ENCODE measurements around the gene ATP11C. TPM values are rescaled to one million over a fixed set of nuclear protein-coding genes. Genes with fewer than 3 reads are reported as not detected.
A peak's percentile ranks its signal among the peaks of the same experiment; 100 is the strongest.

ATP11C gene
- total RNA-seq, 1 donor from 2014 or later, result 48.5 TPM

DNA sequence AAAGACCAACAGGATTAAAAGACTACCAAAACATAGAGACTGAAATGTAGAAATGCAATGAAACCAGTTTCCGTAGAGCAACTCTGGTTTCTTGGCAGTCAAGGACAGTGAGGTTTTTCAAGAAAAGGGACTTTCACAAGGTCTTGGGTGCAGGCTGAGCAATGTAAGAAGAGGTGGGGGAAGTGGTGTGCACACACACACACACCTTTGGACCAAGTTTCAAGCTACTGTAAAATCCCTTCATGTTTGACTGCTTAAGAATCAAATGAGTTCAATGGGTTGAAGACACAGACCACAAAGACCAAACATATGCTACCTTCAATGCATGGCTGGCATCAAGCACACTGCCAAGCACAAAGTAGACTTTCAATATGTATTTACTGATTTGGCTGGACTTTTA is 207.1 kb downstream of the ATP11C start:
- TF ChIP-seq, protein P1, sequence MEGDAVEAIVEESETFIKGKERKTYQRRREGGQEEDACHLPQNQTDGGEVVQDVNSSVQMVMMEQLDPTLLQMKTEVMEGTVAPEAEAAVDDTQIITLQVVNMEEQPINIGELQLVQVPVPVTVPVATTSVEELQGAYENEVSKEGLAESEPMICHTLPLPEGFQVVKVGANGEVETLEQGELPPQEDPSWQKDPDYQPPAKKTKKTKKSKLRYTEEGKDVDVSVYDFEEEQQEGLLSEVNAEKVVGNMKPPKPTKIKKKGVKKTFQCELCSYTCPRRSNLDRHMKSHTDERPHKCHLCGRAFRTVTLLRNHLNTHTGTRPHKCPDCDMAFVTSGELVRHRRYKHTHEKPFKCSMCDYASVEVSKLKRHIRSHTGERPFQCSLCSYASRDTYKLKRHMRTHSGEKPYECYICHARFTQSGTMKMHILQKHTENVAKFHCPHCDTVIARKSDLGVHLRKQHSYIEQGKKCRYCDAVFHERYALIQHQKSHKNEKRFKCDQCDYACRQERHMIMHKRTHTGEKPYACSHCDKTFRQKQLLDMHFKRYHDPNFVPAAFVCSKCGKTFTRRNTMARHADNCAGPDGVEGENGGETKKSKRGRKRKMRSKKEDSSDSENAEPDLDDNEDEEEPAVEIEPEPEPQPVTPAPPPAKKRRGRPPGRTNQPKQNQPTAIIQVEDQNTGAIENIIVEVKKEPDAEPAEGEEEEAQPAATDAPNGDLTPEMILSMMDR (IDR thresholded peaks at IDR 0.05; ENCODE audit: unreplicated experiment), result no peak
- peaks cover 3% of the 10 kb centered on the region for H3K4me1 Mint-ChIP-seq (ENCODE audit: unreplicated experiment)
- H3K36me3 Mint-ChIP-seq (ENCODE audit: low read depth, unreplicated experiment), result no peaks in the 10 kb centered on the region
- H3K4me3 Mint-ChIP-seq (ENCODE audit: unreplicated experiment), result no peak overlapping the region
- no peak for DNase-seq (ENCODE audit: low spot score)
- no peaks in the 10 kb centered on the region for H3K9me3 Mint-ChIP-seq (ENCODE audit: unreplicated experiment)
- no peak overlapping the region for H3K27ac Mint-ChIP-seq (ENCODE audit: unreplicated experiment)
- no peaks in the 10 kb centered on the region for H3K27me3 Mint-ChIP-seq (ENCODE audit: unreplicated experiment)

DNA sequence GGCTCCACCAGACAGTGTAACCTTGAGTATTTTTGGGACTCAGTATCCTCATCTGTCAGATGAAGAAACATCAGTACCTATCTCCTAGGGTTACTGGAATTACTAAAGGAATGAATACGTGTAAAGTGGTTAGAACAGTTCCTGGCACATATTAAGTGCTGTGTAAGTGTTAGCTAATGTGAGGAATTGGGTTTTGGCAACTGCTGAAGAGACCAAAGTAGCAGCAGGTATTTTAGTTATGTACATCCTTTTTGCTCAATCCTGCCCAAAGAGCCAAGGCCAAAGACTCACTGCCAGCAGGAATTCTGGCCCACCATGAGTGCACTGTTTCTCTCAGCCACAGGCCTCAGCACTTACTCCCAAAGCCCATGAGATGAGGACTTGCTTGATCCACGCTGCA is 208.2 kb downstream of the ATP11C start:
- Mint-ChIP-seq H3K27me3 (ENCODE audit: unreplicated experiment) (peaks cover 2% of the 10 kb centered on the region), H3K9me3 (ENCODE audit: unreplicated experiment) (no peaks in the 10 kb centered on the region), H3K4me1 (ENCODE audit: unreplicated experiment) (peaks cover 9% of the 10 kb centered on the region), H3K36me3 (ENCODE audit: low read depth, unreplicated experiment) (no peaks in the 10 kb centered on the region), H3K4me3 (ENCODE audit: unreplicated experiment) (no peak overlapping the region), H3K27ac (ENCODE audit: unreplicated experiment) (no peak overlapping the region)
- DNase-seq (ENCODE audit: low spot score), result no peak
- TF ChIP-seq, protein P1 (IDR thresholded peaks at IDR 0.05; ENCODE audit: unreplicated experiment), result no peak

DNA sequence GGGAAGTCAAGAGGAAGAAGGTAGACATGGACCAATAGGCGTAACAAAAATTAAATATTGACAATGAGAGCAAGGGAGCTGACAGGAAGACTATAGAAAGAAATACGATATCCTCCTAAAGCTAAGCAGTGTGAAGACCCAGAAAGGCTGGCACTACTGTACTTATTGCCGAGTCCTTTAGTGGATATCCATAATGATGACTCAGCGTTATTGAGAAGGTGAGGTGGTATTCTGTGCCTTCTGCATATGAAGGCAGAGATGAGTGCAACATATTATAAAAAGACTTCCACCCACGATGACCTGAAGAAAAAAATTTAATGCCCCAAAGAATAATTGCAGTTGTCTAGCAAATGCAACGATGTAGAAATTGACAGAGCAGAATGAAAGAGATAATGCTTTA is 211.9 kb downstream of the ATP11C start:
- TF ChIP-seq, protein P1 (IDR thresholded peaks at IDR 0.05; ENCODE audit: unreplicated experiment), result no peak
- Mint-ChIP-seq H3K4me3 (ENCODE audit: unreplicated experiment) (no peak overlapping the region), H3K27ac (ENCODE audit: unreplicated experiment) (no peak overlapping the region), H3K4me1 (ENCODE audit: unreplicated experiment) (peaks cover 6% of the 10 kb centered on the region), H3K27me3 (ENCODE audit: unreplicated experiment) (peaks cover 4% of the 10 kb centered on the region), H3K36me3 (ENCODE audit: low read depth, unreplicated experiment) (no peaks in the 10 kb centered on the region), H3K9me3 (ENCODE audit: unreplicated experiment) (no peaks in the 10 kb centered on the region)
- DNase-seq (ENCODE audit: low spot score), result no peak

DNA sequence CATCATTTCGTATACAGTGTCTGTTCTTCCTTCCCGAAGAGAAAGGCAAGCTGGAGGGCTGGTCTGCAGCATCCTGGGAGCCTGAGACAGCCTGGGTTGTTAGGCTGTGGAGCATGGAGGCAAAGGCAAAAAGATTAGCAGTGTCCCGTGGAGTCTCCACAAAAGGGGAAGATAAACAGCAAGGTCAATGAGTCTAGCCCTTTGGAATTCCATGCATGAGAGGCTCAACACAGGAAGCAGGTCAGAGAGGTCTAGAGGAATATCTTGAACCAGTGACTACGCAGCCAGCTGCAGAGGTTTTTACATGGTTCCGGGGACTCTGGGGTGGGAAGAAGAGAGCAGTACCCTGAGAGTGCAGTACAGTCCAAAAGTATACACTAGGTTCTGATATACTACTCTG is 212.7 kb downstream of the ATP11C start:
- Mint-ChIP-seq H3K36me3 (ENCODE audit: low read depth, unreplicated experiment) (no peaks in the 10 kb centered on the region), H3K9me3 (ENCODE audit: unreplicated experiment) (no peaks in the 10 kb centered on the region), H3K27ac (ENCODE audit: unreplicated experiment) (no peak overlapping the region), H3K4me3 (ENCODE audit: unreplicated experiment) (no peak overlapping the region), H3K4me1 (ENCODE audit: unreplicated experiment) (peaks cover 6% of the 10 kb centered on the region), H3K27me3 (ENCODE audit: unreplicated experiment) (peaks cover 4% of the 10 kb centered on the region)
- peak; percentile 4 for DNase-seq (ENCODE audit: low spot score)
- TF ChIP-seq, protein P1 (IDR thresholded peaks at IDR 0.05; ENCODE audit: unreplicated experiment), result no peak

DNA sequence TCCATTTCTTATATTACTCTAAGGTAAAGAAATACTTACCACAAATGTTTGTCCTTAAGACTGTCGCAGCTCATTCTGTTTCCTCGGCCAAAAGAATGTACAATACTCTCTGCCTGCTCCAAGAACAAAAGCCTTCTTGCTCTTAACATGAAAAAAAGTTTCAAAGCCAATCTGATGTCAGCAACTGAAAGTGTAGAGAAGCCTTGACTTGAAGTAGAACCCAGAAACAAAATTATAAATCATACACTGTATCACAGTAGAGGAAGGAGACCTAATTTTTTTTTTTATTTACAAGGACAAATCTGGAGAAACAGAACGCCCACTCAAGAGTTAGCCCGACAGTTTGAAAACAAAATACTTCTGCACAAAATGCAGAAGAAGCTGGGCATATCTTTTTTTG is 224.8 kb downstream of the ATP11C start, which contains the start of gene MCF2:
Gene MCF2 (minus strand): TSS at position 101 of the 400 bp plus-strand sequence. CDS start 56,423 bp downstream, outside the sequence.
- Mint-ChIP-seq H3K27me3 (ENCODE audit: unreplicated experiment) (no peaks in the 10 kb centered on the region), H3K4me3 (ENCODE audit: unreplicated experiment) (no peak within 1 kb of the TSS), H3K4me1 (ENCODE audit: unreplicated experiment) (no peaks in the 10 kb centered on the region), H3K36me3 (ENCODE audit: low read depth, unreplicated experiment) (no peaks in the 10 kb centered on the region), H3K27ac (ENCODE audit: unreplicated experiment) (no peak within 1 kb of the TSS), H3K9me3 (ENCODE audit: unreplicated experiment) (no peaks in the 10 kb centered on the region)
- DNase-seq (ENCODE audit: low spot score), result no peak
- TF ChIP-seq, protein P1 (IDR thresholded peaks at IDR 0.05; ENCODE audit: unreplicated experiment), result no peak
